Measurements from ENCODE around the gene SNCAIP.

GRCh38 chr5:122406181-122406580, 94.1 kb downstream of the SNCAIP start:
- TF ChIP-seq, protein P1, sequence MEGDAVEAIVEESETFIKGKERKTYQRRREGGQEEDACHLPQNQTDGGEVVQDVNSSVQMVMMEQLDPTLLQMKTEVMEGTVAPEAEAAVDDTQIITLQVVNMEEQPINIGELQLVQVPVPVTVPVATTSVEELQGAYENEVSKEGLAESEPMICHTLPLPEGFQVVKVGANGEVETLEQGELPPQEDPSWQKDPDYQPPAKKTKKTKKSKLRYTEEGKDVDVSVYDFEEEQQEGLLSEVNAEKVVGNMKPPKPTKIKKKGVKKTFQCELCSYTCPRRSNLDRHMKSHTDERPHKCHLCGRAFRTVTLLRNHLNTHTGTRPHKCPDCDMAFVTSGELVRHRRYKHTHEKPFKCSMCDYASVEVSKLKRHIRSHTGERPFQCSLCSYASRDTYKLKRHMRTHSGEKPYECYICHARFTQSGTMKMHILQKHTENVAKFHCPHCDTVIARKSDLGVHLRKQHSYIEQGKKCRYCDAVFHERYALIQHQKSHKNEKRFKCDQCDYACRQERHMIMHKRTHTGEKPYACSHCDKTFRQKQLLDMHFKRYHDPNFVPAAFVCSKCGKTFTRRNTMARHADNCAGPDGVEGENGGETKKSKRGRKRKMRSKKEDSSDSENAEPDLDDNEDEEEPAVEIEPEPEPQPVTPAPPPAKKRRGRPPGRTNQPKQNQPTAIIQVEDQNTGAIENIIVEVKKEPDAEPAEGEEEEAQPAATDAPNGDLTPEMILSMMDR (IDR thresholded peaks at IDR 0.05; ENCODE audit: insufficient read depth, low read length, poor library complexity, severe bottlenecking): no peak
- TF ChIP-seq EZH2phosphoT487 (conservative IDR thresholded peaks at IDR 0.05; ENCODE audit: low read length): no peak
